PFSK-1 (cell line): Measurements from ENCODE around the gene TBCA.

ENCODE experiments used
- POLR2AphosphoS5 ChIP-seq: IDR thresholded peaks from 2 replicates; pipeline ENCODE4 v1.6.1; 2012; ENCODE audit warnings: low read depth, mild to moderate bottlenecking, control low read depth, low read length, moderate library complexity
- TAF1 ChIP-seq: IDR thresholded peaks from 2 replicates; pipeline ENCODE4 v1.6.1; 2012; ENCODE audit warnings: low read length, control low read depth, borderline replicate concordance; ENCODE audit not compliant: insufficient read depth
- TF ChIP-seq, protein P1 (sequence below), 2 experiments: IDR thresholded peaks; 2 replicates each; pipeline versions ENCODE4 v1.6.1 to v1.8.0; 2011 to 2012; ENCODE audit warnings: low read depth in 2 of 2, low read length in 2 of 2, control low read depth in 1 of 2, inconsistent platforms in 1 of 2, mild to moderate bottlenecking in 1 of 2, moderate library complexity in 1 of 2; ENCODE audit not compliant: insufficient read depth in 1 of 2

DNA sequence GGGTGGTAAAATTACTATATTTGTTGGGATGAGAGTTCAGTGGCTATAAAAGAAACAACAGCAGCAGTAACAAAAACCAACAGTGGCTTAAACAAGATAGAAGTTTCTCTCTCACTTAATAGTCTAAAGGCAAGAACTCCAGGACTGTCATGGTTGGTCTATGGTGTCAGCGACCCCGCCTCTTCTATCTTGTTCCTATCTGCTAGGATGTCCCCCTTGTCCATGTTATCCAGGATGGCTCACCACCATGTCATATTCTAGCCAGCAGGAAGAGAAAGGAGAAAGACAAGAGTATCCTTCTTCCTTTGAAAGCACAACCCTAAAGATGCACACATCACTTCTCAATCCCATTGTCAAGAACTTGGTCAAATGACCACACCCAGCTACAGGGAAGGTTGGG is 126.4 kb downstream of the TBCA start:
- TF ChIP-seq TAF1 = no peak
- no peak for TF ChIP-seq POLR2AphosphoS5
- TF ChIP-seq, protein P1, sequence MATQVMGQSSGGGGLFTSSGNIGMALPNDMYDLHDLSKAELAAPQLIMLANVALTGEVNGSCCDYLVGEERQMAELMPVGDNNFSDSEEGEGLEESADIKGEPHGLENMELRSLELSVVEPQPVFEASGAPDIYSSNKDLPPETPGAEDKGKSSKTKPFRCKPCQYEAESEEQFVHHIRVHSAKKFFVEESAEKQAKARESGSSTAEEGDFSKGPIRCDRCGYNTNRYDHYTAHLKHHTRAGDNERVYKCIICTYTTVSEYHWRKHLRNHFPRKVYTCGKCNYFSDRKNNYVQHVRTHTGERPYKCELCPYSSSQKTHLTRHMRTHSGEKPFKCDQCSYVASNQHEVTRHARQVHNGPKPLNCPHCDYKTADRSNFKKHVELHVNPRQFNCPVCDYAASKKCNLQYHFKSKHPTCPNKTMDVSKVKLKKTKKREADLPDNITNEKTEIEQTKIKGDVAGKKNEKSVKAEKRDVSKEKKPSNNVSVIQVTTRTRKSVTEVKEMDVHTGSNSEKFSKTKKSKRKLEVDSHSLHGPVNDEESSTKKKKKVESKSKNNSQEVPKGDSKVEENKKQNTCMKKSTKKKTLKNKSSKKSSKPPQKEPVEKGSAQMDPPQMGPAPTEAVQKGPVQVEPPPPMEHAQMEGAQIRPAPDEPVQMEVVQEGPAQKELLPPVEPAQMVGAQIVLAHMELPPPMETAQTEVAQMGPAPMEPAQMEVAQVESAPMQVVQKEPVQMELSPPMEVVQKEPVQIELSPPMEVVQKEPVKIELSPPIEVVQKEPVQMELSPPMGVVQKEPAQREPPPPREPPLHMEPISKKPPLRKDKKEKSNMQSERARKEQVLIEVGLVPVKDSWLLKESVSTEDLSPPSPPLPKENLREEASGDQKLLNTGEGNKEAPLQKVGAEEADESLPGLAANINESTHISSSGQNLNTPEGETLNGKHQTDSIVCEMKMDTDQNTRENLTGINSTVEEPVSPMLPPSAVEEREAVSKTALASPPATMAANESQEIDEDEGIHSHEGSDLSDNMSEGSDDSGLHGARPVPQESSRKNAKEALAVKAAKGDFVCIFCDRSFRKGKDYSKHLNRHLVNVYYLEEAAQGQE (IDR thresholded peaks at IDR 0.05; ENCODE audit: insufficient read depth in 1 of 2, low read depth in 2 of 2, low read length in 2 of 2) = no peak
